HEK293T (cell line): ENCODE measurements around the gene ACOT9.
"Not testable (repeated sequence)": the region's sequence is repeated elsewhere in the genome, so short reads cannot be mapped to it uniquely, and the experiment has no call there.

ENCODE experiments used
- CTCF ChIA-PET: fragments of 350-600 bp; formaldehyde crosslinking; extraction: SDS; loops from one replicate; lab custom pipeline; 2021; ENCODE audit warnings: antibody characterized with exemption, inconsistent platforms; lab: Yijun Ruan, JAX
- POLR2A ChIA-PET: fragments of 350-600 bp; formaldehyde crosslinking; extraction: SDS; loops from one replicate; lab custom pipeline; 2020; ENCODE audit warnings: antibody characterized with exemption, inconsistent platforms; lab: Yijun Ruan, JAX
- DNase-seq: peaks from one replicate; pipeline ENCODE4 v3.0.0; 2012; ENCODE audit warnings: mixed read lengths; ENCODE audit errors: extremely low spot score
- ARNT ChIP-seq: fragments of 450-650 bp; IDR thresholded peaks from 2 replicates; pipeline ENCODE4 v1.6.1; 2017; ENCODE audit warnings: mild to moderate bottlenecking
- BHLHE40 ChIP-seq: fragments of 450-650 bp; IDR thresholded peaks from 2 replicates; pipeline ENCODE4 v1.6.1; 2016; ENCODE audit warnings: mild to moderate bottlenecking, moderate library complexity, borderline replicate concordance
- CTBP1 ChIP-seq: fragments of 450-650 bp; IDR thresholded peaks from 2 replicates; pipeline ENCODE4 v1.6.1; 2016; ENCODE audit warnings: borderline replicate concordance
- ELF4 ChIP-seq: fragments of 450-650 bp; IDR thresholded peaks from 2 replicates; pipeline ENCODE4 v1.6.1; 2017; ENCODE audit warnings: antibody characterized with exemption
- FOXA1 ChIP-seq: fragments of 450-650 bp; IDR thresholded peaks from 2 replicates; pipeline ENCODE4 v1.6.1; 2016; ENCODE audit warnings: mild to moderate bottlenecking
- FOXK2 ChIP-seq: fragments of 450-650 bp; IDR thresholded peaks from 2 replicates; pipeline ENCODE4 v1.6.1; 2016; ENCODE audit warnings: mild to moderate bottlenecking
- FOXM1 ChIP-seq: fragments of 450-650 bp; IDR thresholded peaks from 2 replicates; pipeline ENCODE4 v1.6.1; 2017; ENCODE audit warnings: mild to moderate bottlenecking, borderline replicate concordance
- HDGF ChIP-seq: fragments of 450-650 bp; IDR thresholded peaks from 2 replicates; pipeline ENCODE4 v1.6.1; 2017; ENCODE audit warnings: antibody characterized with exemption, borderline replicate concordance
- L3MBTL2 ChIP-seq: fragments of 450-650 bp; conservative IDR thresholded peaks from 2 replicates; pipeline ENCODE4 v1.6.1; 2016; ENCODE audit warnings: mild to moderate bottlenecking
- LEF1 ChIP-seq: fragments of 450-650 bp; IDR thresholded peaks from 2 replicates; pipeline ENCODE4 v1.6.1; 2017; ENCODE audit warnings: mild to moderate bottlenecking, borderline replicate concordance
- NFRKB ChIP-seq: fragments of 450-650 bp; IDR thresholded peaks from 2 replicates; pipeline ENCODE4 v1.6.1; 2016; ENCODE audit warnings: mild to moderate bottlenecking, moderate library complexity
- SP1 ChIP-seq: fragments of 450-650 bp; IDR thresholded peaks from 2 replicates; pipeline ENCODE4 v1.6.1; 2017
- SUZ12 ChIP-seq: fragments of 450-650 bp; IDR thresholded peaks from 2 replicates; pipeline ENCODE4 v1.6.1; 2016; ENCODE audit warnings: mild to moderate bottlenecking
- TARDBP ChIP-seq: fragments of 450-650 bp; IDR thresholded peaks from 2 replicates; pipeline ENCODE4 v1.6.1; 2016
- ZNF384 ChIP-seq: fragments of 450-650 bp; IDR thresholded peaks from 2 replicates; pipeline ENCODE4 v1.6.1; 2016
- TF ChIP-seq, protein P1 (sequence below): fragments of 450-650 bp; IDR thresholded peaks from 2 replicates; pipeline ENCODE4 v1.6.1; 2016

Gene ACOT9

DNA sequence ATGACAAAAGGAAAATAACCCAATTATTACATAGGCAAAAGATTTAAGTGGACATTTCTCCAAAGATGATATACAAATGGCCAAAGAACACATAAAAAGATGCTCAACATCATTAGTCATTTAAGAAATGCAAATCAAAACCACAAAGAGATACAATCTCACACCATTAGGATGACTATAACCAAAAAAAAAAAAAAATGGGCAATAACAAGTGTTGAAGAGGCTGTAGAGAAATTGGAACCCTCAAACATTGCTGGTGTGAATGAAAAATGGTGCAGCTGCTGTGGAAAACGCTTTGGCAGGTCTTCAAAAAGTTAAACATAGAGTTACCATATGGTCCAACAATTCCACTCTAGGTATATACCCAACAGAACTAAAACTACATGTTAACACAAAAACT is 81.4 kb downstream of the ACOT9 start:
- ChIA-PET POLR2A (no interaction called here), CTCF (no interaction called here)
- DNase-seq = no peak
- TF ChIP-seq FOXK2 (no peak), FOXA1 (no peak), L3MBTL2 (no peak), CTBP1 (no peak), ELF4 (no peak), SP1 (no peak), SUZ12 (no peak), HDGF (no peak), ZNF384 (no peak), TARDBP (no peak), ARNT (no peak), NFRKB (no peak), BHLHE40 (no peak), FOXM1 (no peak), LEF1 (no peak)
- TF ChIP-seq, protein P1, sequence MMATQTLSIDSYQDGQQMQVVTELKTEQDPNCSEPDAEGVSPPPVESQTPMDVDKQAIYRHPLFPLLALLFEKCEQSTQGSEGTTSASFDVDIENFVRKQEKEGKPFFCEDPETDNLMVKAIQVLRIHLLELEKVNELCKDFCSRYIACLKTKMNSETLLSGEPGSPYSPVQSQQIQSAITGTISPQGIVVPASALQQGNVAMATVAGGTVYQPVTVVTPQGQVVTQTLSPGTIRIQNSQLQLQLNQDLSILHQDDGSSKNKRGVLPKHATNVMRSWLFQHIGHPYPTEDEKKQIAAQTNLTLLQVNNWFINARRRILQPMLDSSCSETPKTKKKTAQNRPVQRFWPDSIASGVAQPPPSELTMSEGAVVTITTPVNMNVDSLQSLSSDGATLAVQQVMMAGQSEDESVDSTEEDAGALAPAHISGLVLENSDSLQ = no peak

DNA sequence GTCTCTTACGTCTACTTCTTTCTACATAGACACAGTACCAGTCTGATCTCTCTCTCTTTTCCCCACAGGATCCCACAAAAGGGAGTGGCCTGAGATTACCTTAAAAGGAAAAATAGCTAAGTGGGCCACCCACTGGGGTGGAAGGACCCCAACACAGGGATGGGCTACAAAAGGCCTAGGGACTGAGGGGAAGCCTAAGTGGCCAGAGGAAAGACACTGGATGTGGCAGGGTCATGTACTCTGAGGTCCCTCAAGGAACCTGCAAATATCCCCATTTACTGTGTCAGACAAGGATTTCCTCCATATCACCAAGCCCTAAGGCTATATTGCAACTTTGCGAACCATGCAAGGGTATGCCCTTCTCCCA is 82.3 kb downstream of the ACOT9 start:
- TF ChIP-seq FOXM1 (no peak), TARDBP (no peak), FOXK2 (no peak), NFRKB (no peak), LEF1 (no peak), FOXA1 (no peak), ZNF384 (no peak), SP1 (no peak), HDGF (no peak), ARNT (no peak), SUZ12 (no peak), CTBP1 (no peak), L3MBTL2 (no peak), BHLHE40 (no peak), ELF4 (no peak)
- TF ChIP-seq, protein P1 = no peak
- DNase-seq = no peak
- ChIA-PET CTCF (no interaction called here), POLR2A (no interaction called here)

DNA sequence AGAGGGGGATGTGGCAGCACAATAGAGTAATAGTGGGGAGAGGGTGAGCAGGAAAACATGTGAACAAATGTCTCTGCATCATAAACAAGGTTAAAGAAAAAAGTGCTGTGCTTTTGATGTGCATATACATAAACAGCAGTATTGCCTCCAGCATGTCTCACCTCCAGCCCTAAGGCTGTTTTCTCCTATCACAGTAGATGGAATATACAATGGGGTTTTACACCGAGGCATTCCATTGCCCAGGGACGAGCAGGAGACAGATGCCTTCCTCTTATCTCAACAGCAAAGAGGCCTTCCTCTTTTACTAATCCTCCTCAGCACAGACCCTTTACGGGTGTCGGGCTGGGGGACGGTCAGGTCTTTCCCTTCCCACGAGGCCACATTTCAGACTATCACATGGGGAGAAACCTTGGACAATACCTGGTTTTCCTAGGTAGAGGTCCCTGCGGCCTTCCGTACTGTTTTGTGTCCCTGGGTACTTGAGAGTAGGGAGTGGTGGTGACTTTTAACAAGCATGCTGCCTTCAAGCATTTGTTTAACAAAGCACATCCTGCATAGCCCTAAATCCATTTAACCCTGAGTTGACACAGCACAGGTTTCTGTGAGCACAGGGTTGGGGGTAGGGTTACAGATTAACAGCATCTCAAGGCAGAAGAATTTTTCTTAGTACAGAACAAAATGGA is 82.9 kb downstream of the ACOT9 start:
- CTCF ChIA-PET, POLR2A ChIA-PET, DNase-seq: not testable (repeated sequence)

DNA sequence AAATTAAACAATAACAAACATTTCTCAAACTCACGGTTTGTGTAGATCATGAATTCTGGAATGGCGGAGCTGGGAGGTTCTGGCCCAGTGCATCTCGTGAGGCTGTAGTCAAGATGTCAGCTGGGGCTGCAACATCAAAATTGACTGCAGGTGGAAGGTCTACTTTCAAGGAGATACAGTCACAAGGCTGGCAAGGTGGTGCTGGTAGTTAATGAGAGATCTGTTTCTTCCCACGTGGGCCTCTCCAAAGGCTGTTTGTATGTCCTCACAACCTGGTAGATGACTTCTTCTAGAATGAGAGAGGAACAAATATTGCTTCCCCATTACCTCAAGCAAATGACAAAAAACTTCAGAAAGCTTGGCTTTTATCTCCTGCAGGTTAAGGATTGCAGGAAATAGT is 83.7 kb downstream of the ACOT9 start:
- DNase-seq = no peak
- ChIA-PET CTCF (no interaction called here), POLR2A (no interaction called here)
- no peak for TF ChIP-seq FOXA1
- no peak for TF ChIP-seq ARNT
- TF ChIP-seq TARDBP = no peak
- no peak for TF ChIP-seq L3MBTL2
- no peak for TF ChIP-seq CTBP1
- no peak for TF ChIP-seq FOXK2
- no peak for TF ChIP-seq ELF4
- no peak for TF ChIP-seq ZNF384
- TF ChIP-seq HDGF = no peak
- TF ChIP-seq SUZ12 = no peak
- no peak for TF ChIP-seq LEF1

DNA sequence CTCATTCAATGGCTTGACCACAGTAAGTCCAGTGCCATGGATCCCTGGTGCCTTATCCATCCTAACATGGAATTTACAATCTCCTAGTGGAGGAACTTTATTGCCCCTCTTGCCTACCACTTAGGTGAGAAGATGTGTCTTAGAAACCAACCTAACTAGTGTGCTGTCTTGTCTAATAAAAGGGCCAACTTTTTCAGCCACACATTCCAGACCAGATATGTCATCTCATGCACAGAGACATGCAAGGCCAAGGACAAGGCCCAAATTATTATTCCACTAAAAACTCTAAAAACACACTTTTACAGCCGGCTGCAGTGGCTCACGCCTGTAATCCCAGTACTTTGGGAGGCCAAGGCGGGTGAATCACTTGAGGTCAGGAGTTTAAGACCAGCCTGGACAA is 86.4 kb downstream of the ACOT9 start:
- DNase-seq = no peak
- TF ChIP-seq L3MBTL2 (no peak), TARDBP (no peak), NFRKB (no peak), ELF4 (no peak), ARNT (no peak), BHLHE40 (no peak), ZNF384 (no peak), CTBP1 (no peak), FOXA1 (no peak), HDGF (no peak), FOXK2 (no peak), LEF1 (no peak), SP1 (no peak), SUZ12 (no peak), FOXM1 (no peak)
- TF ChIP-seq, protein P1 = no peak
- ChIA-PET POLR2A (no interaction called here), CTCF (no interaction called here)

DNA sequence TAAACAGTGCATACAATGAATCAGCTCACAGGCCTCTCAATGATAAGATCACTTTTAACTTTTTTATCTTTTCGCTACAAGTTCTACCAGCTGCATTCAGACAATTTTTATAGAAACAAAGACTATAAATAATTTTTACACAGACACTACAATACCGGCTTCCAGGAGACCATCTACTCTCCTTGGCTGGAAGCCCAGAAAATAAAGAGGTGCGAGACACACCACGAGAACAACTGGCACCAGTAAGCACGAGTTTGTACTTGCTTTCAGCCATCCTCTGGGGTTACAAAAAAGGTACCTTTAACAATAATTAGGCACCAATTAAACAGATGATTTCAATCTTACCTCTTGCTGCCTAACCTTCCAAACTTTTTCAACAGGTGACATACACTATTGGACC is 87.0 kb downstream of the ACOT9 start:
- ChIA-PET CTCF (no interaction called here), POLR2A (no interaction called here)
- TF ChIP-seq BHLHE40 (no peak), TARDBP (no peak), FOXK2 (no peak), L3MBTL2 (no peak), LEF1 (no peak), FOXM1 (no peak), SP1 (no peak), SUZ12 (no peak), ELF4 (no peak), ZNF384 (no peak), FOXA1 (no peak), HDGF (no peak), NFRKB (no peak), ARNT (no peak), CTBP1 (no peak)
- TF ChIP-seq, protein P1 = no peak
- no peak for DNase-seq
